ENCODE measurements around the gene GPR162. TPM values are rescaled to one million over a fixed set of nuclear protein-coding genes. Genes with fewer than 3 reads are reported as not detected.

GPR162 gene
- total RNA-seq, 1 experiment from 2014 or later, result 18.3 TPM

- intact Hi-C loops (cut with micrococcal nuclease; ENCODE audit: unreplicated experiment), result no loop called here
- H3K9me3 ChIP-seq (ENCODE audit: low read depth, low read length, poor library complexity, severe bottlenecking), result no peaks in the 10 kb centered on the region
- no peaks in the 10 kb centered on the region for H3K27me3 ChIP-seq (replicated peaks; ENCODE audit: insufficient read depth, low read depth, low read length, poor library complexity)
- no peaks in the 10 kb centered on the region for H3K36me3 ChIP-seq (ENCODE audit: insufficient read depth, low read length, poor library complexity, severe bottlenecking)
- DNase-seq (ENCODE audit: low spot score), result no peak
- no peak overlapping the region for H3K4me3 ChIP-seq (ENCODE audit: low read depth, low read length, poor library complexity, severe bottlenecking)
- CTCF ChIA-PET, result no interaction called here
- no peak for TF ChIP-seq CTCF (conservative IDR thresholded peaks at IDR 0.05; ENCODE audit: low read depth, low read length)
- no peak for TF ChIP-seq EZH2 (IDR thresholded peaks at IDR 0.05; ENCODE audit: borderline replicate concordance, low read depth, low read length, poor library complexity, severe bottlenecking)
- H3K4me1 ChIP-seq (ENCODE audit: insufficient read depth, low read length, poor library complexity, severe bottlenecking), result no peaks in the 10 kb centered on the region
- POLR2A ChIA-PET (ENCODE audit: low non-redundant PET), result no interaction called here
- BruUV-seq (replicated peaks), result no TSS peak
- no peak overlapping the region for H3K27ac ChIP-seq (ENCODE audit: low read depth, low read length, poor library complexity, severe bottlenecking)
These were observed 36.9 kb upstream of the GPR162 start for GRCh38 chr12:6784761-6785160.

DNA sequence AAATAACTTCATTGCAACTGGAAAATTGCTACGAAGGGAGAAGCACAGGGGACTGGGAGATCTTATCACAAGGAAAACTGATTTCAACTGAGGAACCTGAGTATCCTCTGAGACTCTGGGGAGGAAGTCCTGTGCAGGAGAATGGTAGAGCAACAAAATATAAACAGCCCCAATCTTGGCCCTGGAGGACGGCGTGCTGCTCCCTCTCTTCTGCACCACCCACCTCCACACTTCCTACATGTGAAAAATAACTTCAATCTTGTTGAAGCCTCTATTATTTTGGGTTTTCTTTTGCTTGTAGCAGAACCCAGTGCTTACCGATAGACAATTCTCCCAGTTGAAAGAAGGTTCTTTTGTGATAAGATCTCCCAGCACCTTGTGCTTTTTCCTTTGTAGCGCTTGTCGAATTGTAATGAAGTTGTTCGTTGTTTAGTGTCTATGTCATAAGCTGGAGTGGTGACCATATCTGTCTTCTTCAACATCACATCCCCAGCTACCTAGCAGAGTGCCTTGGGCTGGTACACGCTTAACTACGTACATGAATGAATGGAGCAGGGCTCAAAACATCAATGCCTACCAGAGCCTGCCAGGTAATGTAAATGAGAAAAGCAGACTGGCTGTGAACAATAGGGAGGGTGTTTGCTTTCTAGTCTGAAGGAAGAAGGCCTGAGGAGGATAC is 35.1 kb upstream of the GPR162 start:
- CTCF ChIA-PET, result no interaction called here
- Histone ChIP-seq H3K27ac (ENCODE audit: low read depth, low read length, poor library complexity, severe bottlenecking) (no peak overlapping the region), H3K9me3 (ENCODE audit: low read depth, low read length, poor library complexity, severe bottlenecking) (no peaks in the 10 kb centered on the region), H3K27me3 (replicated peaks; ENCODE audit: insufficient read depth, low read depth, low read length, poor library complexity) (no peaks in the 10 kb centered on the region), H3K4me3 (ENCODE audit: low read depth, low read length, poor library complexity, severe bottlenecking) (no peak overlapping the region), H3K36me3 (ENCODE audit: insufficient read depth, low read length, poor library complexity, severe bottlenecking) (no peaks in the 10 kb centered on the region), H3K4me1 (ENCODE audit: insufficient read depth, low read length, poor library complexity, severe bottlenecking) (no peaks in the 10 kb centered on the region)
- POLR2A ChIA-PET (ENCODE audit: low non-redundant PET), result interaction anchor here (0.6 kb wide), 1 partner anchor 77 kb away, joined by 15 read pairs; no protein-coding TSS in a partner anchor
- intact Hi-C loops (cut with micrococcal nuclease; ENCODE audit: unreplicated experiment), result no loop called here
- BruUV-seq (replicated peaks), result no TSS peak
- TF ChIP-seq CTCF (conservative IDR thresholded peaks at IDR 0.05; ENCODE audit: low read depth, low read length), result no peak
- TF ChIP-seq EZH2 (IDR thresholded peaks at IDR 0.05; ENCODE audit: borderline replicate concordance, low read depth, low read length, poor library complexity, severe bottlenecking), result no peak
- no peak for DNase-seq (ENCODE audit: low spot score)

DNA sequence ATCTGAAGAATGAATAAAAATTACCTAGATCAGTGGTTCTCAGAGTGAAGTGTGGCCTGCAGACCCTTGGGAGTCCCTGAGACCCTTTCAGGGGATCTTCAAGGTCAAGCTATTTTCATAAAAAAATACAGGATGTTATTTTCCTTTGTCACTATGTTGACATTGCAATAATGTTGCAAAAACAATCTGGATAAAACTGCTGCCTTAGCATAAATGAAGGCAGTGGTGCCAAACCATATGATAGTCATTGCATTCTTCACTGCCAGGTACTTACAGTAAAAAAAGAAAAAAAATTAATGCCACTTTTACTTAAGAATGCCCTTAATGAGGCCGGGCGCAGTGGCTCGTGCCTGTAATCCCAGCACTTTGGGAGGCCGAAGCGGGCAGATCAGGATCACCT is 34.3 kb upstream of the GPR162 start:
- H3K27me3 ChIP-seq (replicated peaks; ENCODE audit: insufficient read depth, low read depth, low read length, poor library complexity), result no peaks in the 10 kb centered on the region
- no peak overlapping the region for H3K4me3 ChIP-seq (ENCODE audit: low read depth, low read length, poor library complexity, severe bottlenecking)
- no peak for DNase-seq (ENCODE audit: low spot score)
- H3K27ac ChIP-seq (ENCODE audit: low read depth, low read length, poor library complexity, severe bottlenecking), result no peak overlapping the region
- ChIA-PET CTCF (no interaction called here), POLR2A (ENCODE audit: low non-redundant PET) (interaction anchor here (0.6 kb wide), 1 partner anchor 77 kb away, joined by 15 read pairs; no protein-coding TSS in a partner anchor)
- H3K36me3 ChIP-seq (ENCODE audit: insufficient read depth, low read length, poor library complexity, severe bottlenecking), result no peaks in the 10 kb centered on the region
- BruUV-seq (replicated peaks), result no TSS peak
- no peaks in the 10 kb centered on the region for H3K9me3 ChIP-seq (ENCODE audit: low read depth, low read length, poor library complexity, severe bottlenecking)
- TF ChIP-seq CTCF (conservative IDR thresholded peaks at IDR 0.05; ENCODE audit: low read depth, low read length) (no peak), EZH2 (IDR thresholded peaks at IDR 0.05; ENCODE audit: borderline replicate concordance, low read depth, low read length, poor library complexity, severe bottlenecking) (no peak)
- H3K4me1 ChIP-seq (ENCODE audit: insufficient read depth, low read length, poor library complexity, severe bottlenecking), result no peaks in the 10 kb centered on the region
- intact Hi-C loops (cut with micrococcal nuclease; ENCODE audit: unreplicated experiment), result no loop called here

Measured in A673 (cell line).